Astrocyte of the spinal cord (primary cell): Measurements from ENCODE around the gene NFE2L1.

Experiments
- DNase-seq: peaks from one replicate; pipeline ENCODE4 v3.0.0; 2011; ENCODE audit warnings: low read depth, low spot score
- H3K4me3 ChIP-seq: 2 replicates; pipeline ENCODE4 v1.5.1; 2011; ENCODE audit warnings: low read depth, mild to moderate bottlenecking, low read length, moderate library complexity
- in situ Hi-C: cut with HindIII; loops from 2 replicates; pipeline ENCODE4 v1.10.0; 2017; ENCODE audit warnings: low sequenced_read_pairs
- TF ChIP-seq, protein P1 (sequence below): IDR thresholded peaks from 2 replicates; pipeline ENCODE4 v1.5.1; 2012; ENCODE audit warnings: low read depth, mild to moderate bottlenecking, low read length, inconsistent platforms

Gene NFE2L1

DNA sequence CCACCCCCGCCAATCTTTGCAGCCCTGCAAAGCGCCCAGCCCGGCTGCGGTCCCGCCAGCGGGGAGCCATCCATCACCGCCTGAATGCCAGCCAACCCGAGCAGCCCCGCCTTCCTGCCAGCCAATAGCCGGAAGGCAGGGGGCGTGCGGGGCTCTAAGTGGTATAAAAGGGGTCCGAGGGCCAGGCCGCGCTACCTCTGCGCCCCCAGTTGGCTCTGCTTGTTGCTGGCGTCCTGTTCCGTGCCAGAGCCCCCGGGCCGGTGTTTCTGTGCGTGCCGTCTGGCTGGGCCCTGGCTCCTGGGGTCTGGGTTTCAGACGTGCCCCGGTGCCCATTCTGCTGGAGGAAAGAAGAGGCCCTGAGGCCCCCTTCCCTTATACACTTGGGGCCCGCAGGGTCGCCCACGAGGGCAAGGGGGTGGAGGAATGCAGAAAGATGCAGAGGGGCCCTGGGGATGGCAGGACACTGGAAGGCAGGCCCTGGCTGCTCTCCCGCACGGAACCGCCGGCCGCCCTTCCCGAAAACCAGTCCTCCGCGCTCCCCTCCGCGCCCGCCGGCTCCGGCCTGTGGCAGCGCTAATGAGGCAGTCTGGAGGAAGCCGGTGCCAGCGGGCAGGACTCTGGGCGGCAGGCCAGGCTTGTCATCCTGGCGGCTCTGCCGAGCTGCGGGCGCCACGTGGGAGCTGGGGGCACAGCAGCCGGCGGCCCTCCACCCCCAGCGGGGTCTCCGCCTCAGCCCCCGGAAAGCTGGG lies 24.6 kb upstream of the NFE2L1 start:
- H3K4me3 ChIP-seq = peak overlapping the region; percentile 41
- in situ Hi-C loops = no loop called here
- DNase-seq = peak; percentile 59
- TF ChIP-seq, protein P1, sequence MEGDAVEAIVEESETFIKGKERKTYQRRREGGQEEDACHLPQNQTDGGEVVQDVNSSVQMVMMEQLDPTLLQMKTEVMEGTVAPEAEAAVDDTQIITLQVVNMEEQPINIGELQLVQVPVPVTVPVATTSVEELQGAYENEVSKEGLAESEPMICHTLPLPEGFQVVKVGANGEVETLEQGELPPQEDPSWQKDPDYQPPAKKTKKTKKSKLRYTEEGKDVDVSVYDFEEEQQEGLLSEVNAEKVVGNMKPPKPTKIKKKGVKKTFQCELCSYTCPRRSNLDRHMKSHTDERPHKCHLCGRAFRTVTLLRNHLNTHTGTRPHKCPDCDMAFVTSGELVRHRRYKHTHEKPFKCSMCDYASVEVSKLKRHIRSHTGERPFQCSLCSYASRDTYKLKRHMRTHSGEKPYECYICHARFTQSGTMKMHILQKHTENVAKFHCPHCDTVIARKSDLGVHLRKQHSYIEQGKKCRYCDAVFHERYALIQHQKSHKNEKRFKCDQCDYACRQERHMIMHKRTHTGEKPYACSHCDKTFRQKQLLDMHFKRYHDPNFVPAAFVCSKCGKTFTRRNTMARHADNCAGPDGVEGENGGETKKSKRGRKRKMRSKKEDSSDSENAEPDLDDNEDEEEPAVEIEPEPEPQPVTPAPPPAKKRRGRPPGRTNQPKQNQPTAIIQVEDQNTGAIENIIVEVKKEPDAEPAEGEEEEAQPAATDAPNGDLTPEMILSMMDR = no peak

DNA sequence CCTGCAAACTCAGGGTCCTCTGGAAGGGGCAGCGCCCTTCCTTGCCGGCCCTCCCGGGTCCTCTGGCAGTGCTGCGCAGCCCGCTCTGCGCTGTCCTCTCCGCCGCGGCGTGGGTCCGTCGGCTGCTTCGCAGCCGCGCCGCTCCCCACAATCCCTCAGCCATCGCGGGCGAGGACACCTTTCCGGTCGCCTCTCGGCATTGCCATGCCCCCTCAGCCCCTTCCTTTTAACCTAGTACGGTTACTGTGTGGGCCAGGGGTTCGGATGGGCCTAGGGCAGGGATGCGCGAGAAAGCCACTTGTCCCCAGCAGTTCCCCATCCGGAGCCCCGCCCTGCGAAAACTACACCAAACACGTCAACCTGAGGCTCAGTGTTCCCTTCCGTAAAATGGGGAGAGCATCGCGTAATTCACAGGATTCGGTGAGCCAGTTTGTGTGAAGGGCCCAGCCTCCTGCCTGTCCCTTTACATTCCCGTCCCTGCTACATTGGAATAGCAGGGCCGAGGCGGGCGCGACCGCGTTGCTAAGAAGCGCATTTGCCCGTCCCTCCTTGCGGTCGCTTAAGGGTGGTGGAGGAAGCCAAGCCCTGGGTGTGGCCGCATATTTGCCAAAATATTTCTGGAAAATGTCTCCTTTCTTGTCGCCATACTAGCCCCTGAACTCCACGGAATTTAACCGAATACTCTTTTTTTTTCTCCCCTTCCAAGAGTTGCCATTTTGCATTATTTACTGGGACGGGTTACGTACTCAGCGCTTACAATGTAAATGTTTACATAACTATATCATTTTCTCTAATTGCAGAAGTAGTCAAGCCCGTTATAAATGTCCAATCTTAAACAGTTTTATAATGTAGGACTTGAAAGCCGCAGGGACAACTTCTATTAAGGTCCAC lies 23.8 kb upstream of the NFE2L1 start:
- in situ Hi-C loops = no loop called here
- no peak for DNase-seq
- TF ChIP-seq, protein P1 = no peak
- H3K4me3 ChIP-seq = peak overlapping the region; percentile 41

DNA sequence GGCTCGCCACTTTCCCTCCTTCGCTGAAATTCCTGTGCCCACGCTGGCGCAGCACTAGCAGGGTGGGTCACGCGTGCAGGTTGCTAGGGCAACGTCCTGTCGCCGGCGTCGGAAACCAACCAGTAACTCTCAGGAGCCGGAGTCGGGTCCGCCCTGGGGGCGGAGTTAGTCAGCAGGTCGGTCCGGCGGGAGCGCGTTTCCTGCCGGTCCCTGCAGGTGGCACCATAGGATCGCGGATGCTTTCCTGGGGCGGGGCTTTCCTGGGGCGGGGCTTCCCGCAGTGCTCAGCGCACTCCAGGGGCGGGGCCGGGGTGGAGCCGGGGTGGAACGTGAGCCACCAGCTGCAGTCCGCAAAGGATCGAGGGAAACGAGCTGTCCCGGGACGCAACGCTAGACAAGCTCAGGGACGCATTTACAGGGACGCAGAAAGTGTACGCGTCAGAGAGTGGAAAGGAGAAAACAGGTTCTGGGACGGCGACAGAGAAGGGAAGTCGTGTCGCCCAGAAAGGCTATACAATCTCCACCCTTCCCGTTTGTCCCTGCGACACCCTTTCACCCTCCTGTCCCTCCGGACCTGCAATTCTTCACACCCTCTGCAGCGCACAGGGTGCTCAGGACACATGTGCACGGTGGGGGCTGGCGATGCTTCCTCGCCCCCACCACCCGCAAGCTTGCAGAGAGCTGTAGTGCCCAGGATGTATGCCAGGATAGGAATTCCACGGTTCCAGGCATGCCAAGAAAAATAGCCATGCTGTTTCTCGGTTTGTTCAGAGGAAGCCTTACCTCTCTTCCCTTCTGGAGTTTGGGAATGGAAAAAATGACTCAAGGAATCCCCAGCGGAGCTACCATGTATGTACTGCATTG lies 22.9 kb upstream of the NFE2L1 start:
- peak; percentile 97 for DNase-seq
- H3K4me3 ChIP-seq = peak overlapping the region; percentile 53
- in situ Hi-C loops = no loop called here
- TF ChIP-seq, protein P1 = peak; percentile 81

DNA sequence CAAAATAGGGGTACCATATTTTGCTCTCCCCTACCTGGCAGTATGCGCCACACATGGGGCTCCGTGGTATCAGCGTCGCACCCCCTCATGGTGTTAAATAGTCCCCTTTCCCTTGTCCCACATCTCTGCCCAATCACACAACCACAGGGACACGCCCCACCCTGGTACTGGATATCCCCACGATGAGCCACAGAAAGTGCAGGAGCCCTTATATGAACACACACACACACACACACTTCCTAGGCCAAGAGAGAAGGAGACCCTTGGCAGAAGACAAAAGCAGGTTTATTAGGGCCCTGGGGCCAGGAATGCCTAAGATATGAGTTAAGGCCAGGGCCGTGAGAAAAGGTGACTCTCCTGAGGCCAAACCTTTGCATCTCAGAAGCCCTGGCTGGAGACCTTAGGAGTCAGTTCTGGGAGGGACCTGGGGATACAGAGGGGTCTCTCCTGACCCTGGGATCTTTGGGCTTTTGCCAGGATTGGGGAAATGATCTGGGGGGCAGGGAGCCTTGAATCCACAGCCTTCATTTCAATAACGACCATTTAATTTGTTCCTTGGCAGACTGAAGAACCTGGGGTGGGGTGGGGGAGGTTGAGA lies 22.2 kb upstream of the NFE2L1 start:
- TF ChIP-seq, protein P1 = no peak
- in situ Hi-C loops = no loop called here
- DNase-seq = peak; percentile 25

DNA sequence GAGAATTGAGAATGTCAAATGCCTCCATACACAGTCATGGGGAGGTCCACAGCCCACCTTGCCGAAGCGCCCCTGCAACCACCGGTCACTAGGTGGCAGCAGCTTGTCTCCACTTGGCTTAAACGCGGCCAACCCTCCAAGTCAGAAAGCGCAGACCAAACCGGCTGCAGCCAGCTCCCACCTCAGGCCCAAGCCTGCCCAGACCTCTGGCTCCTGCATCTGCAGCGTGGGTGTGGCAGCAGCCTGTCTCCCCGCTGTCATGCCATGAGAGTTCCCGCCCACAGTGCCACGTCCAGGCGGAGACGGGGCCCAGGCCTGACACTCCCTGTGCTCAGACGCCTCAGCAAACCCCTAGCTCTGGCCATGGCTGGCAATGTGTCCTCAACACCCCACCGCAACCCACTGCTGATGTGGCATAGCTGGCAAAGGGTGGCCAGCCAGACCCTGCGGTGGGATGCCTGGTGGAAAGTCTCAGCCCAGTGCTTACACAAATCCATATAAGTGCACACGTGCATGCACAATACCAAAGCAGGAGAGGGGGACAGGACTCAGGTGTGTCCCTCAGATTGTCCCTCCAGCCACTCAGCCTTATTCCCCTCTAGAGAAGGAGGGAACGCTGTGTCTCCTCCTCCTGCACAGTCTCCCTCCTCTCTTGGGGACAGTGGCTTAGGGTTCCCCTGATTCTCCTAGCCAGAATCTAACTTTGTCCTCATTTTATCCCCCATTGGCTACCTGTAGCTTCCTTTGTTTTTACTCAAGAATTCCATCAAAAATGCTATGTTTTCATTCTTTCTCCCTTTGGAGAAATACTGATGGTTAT lies 21.4 kb upstream of the NFE2L1 start:
- TF ChIP-seq, protein P1 = peak; percentile 95
- in situ Hi-C loops = no loop called here
- DNase-seq = peak; percentile 87
- H3K4me3 ChIP-seq = no peak overlapping the region

More for the DNA sequence above, 22.2 kb upstream of the NFE2L1 start:
- H3K4me3 ChIP-seq = no peak overlapping the region
